ENCODE measurements around the gene RLBP1.

GRCh38 chr15:89172921-89173320, 48.5 kb downstream of the RLBP1 start:
- TF ChIP-seq EZH2 (IDR thresholded peaks at IDR 0.05; ENCODE audit: insufficient read depth, poor library complexity, severe bottlenecking), result no peak
- TF ChIP-seq EZH2phosphoT487 (IDR thresholded peaks at IDR 0.05; ENCODE audit: insufficient read depth, low read depth), result no peak

Measured in GM23248 (cell line).